IPS-11a (cell line): Measurements from ENCODE around the gene RHBDD1.
"Not testable (repeated sequence)": the region's sequence is repeated elsewhere in the genome, so short reads cannot be mapped to it uniquely, and the experiment has no call there.

Source experiments
- H3K4me3 ChIP-seq: one replicate; pipeline ENCODE4 v1.5.1; 2013; ENCODE audit warnings: low read depth, low read length, control low read depth

RHBDD1 gene

DNA sequence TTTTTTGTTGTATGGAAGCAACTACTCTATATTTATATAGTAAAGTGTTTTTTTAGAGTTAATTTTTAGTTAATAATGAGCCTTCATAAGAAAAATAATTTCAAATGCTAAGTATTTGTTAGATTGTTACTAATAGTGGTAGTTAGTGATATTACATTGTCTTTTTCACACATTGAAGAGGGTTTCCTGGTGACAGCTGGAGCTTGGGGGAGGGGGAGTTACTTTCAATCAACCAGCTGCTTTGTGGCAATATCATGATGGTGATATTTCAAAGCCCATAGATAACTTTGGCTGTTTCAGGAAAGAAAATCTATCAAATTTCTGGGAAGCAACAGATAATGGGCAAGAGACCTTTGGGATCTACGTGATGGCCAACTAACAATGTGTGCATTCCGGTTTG lies 4.1 kb downstream of the RHBDD1 start:
- no peak overlapping the region for H3K4me3 ChIP-seq

DNA sequence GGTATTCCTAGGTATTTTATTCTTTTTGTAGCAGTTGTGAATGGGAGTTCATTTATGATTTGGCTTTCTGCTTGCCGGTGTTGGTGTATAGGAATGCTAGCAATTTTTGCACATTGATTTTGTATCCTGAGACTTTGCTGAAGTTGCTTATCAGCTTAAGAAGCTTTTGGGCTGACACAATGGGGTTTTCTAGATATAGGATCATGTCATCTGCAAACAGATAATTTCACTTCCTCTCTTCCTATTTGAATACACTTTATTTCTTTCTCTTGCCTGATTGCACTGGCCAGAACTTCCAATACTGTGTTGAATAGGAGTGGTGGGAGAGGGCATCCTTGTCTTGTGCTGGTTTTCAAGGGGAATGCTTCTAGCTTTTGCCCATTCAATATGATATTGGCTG lies 7.1 kb downstream of the RHBDD1 start:
- not testable (repeated sequence) for H3K4me3 ChIP-seq

DNA sequence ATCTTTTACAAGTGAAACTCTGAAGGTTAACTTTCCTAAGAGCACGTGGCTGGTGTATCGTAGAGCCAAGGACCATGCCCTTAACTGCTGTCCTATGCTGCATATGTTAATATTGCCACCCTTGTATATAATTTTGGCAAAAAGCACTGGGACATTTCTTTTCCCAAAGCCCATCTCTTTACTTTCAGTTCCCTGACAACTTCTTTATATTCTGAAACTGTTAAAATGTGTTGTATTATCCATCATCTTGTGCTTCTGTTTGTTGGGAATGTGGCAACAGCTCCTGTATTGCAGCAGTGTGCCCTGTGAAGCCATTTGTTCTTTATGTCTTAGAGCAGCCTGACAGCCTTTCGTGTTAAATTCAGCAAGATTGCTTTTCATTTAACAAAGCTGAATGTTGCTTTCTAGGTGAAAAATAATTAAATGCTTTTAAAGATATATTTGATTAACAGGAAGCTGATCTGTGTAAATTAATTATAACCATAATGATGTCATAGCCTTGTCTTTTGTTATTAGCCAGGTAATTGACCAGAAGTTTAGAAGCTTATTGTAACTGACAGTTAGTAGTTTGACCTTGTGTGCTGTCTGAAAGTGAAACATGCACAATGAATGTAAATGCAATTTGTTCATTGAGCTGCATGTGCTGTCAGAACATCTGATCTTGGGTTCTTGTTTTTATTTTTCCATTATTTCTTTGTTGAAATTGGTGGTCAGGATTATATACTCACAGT lies 9.7 kb downstream of the RHBDD1 start:
- no peak overlapping the region for H3K4me3 ChIP-seq

DNA sequence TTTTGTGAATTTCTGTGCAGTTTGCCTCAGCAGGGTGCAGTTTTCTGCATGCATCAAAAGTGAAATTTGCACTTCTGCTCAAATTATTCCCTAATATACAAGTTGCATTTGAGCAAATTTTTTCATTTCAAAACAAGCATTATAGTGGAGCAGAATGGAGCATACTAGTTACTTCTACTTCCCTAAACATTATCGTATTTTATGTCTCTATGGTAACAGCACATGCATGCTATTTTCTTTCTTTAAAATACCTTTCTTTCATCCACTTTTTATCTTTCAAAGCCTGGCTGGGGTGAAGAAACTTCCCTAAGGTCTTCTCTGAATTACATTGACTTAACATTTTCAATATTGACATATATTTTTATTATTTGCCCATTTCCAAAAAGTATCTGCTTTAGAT lies 11.2 kb downstream of the RHBDD1 start:
- no peak overlapping the region for H3K4me3 ChIP-seq

DNA sequence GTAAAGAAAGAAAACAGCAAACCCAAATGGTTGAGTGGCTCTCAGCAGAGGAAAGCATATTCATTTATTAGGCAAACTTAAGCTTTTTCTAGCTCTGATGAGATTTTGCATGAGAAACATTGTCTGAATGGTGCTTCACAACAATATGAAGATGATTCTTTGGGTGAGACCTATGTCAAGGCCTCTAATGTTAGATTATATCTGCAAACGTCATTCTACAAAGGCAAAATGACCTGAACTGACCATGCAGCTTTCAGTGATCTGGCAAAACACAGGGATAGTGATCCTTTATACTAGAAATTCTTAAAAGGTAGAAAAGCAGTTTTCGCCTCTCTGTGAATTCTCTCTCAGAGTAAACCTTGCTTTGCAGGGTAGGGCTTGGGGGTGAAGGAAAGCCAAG lies 11.7 kb downstream of the RHBDD1 start:
- no peak overlapping the region for H3K4me3 ChIP-seq

DNA sequence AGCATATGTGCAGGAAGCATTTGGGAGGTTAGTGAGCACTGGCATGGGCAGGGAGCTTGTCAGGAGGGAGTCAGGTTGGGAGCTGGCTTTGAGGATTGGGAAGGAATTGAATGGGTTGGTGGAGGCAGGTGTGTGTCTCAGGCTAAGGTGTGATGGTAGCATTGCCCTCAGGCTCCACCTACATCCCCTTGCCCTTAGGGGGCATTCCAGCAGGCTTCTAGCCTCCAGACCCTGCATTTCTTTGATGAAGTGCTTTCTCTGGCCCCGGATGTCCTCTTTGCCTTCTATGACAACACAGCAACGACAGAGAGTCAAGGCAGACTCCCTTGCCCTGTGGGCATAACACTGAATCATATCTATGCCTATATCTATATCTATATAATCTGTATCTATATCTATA lies 13.5 kb downstream of the RHBDD1 start:
- no peak overlapping the region for H3K4me3 ChIP-seq

DNA sequence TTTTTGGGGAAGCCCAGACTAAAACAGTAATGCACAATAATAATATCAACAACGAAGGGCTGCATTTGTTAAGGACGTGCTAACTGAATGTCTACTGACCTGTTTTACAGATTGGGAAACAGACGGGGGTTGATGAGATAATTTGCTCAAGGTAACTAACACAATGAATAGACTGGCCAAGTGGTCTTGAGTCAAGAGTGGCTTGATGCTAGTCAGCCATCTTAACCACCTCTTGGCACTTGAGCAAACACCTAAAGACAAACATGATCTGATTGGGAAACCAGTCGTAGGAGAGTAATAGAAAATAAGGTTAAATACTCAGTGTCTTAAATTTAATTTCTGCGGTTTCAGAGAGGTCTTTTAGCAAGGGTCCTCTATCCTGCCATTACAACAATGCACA lies 14.2 kb downstream of the RHBDD1 start:
- no peak overlapping the region for H3K4me3 ChIP-seq

DNA sequence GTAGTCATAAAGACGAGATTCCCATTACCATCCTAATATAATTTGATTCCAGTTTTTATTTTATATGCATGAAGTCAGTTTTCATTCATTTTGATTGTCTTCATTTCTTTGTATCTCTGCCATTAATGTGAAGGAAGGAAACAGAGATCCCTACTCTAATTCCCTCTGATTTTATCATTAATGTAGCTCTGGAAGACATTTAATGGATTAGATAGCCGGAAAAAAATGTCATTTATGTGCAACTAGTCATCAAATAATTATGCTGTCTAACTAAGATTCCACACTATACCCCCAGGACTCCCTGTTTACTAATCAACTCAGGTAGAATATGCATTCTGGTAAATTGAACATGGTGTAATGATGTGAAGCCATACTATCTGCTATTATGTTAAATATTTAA lies 19.9 kb downstream of the RHBDD1 start:
- H3K4me3 ChIP-seq = no peak overlapping the region

DNA sequence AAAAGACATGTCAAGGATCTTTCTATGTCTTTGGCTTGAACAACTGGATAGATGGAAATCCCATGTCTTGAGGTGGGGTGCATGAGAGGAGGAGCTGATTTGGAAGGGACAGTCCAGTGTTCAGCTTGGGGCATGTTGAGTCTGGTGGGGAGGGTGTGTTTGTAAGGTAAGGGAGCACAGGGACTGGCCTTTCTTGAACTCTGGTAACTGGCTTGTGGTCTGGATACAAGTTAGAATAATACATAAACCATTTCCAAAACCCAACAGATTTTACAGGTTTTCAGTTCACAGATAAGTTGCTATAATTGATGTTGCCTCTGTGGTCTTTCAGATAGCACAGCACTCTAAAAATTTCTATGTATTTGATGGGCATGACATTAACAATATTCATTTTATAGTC lies 24.2 kb downstream of the RHBDD1 start:
- no peak overlapping the region for H3K4me3 ChIP-seq

DNA sequence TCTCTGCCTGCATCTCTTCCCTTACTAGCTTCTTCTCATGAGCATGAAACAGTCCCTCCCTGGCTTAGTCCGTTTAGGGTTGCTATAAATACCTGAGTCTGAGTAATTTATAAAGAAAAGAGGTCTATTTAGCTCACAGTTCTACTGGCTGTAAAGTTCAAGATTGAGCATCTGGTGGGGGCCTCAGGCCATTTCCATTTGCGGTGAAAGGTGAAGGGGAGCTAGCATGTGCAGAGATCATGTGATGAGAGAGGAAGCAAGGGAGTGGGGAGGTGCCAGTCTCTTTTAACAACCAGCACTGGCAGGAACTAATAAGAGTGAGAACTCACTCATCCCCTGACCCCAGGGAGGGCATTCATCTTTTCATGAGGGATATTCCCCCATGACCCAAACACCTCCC lies 26.8 kb downstream of the RHBDD1 start:
- H3K4me3 ChIP-seq = no peak overlapping the region

DNA sequence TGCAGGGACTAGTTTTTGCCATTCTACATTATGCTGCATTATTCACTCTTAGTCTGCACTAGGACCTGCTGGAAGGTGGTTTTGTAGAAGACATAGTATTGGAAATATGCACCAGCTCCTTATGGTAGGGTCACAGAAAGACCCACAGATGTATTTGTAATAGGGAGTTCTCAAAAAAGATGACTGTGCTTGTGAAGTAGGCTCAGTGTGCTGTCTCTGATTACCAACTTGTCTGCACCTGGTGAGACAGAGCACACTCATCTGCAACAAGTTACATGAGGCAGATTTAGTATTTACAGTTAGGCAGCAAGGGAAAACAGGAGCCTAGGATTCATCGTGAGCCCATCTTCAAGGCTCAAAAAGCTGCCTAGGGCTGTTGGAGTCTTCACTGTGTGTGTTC lies 29.4 kb downstream of the RHBDD1 start:
- H3K4me3 ChIP-seq = no peak overlapping the region

DNA sequence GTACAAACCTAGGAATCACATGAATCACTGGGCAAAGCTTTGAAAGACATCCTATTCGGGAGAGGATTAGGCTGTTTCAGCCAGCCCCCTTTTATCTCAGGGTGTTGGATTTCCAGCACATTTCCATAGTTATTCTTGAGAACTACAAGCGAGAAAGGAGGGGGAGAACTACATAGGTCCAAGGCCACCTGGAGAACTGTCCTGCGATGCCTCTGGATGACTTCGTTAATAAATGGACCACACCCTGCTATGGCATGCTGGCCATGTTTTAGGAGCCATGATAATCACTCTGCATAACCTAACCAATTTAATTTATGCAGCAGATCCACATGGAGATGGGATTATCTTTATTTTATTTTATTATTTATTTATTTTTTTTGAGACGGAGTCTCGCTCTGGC lies 29.9 kb downstream of the RHBDD1 start:
- no peak overlapping the region for H3K4me3 ChIP-seq

DNA sequence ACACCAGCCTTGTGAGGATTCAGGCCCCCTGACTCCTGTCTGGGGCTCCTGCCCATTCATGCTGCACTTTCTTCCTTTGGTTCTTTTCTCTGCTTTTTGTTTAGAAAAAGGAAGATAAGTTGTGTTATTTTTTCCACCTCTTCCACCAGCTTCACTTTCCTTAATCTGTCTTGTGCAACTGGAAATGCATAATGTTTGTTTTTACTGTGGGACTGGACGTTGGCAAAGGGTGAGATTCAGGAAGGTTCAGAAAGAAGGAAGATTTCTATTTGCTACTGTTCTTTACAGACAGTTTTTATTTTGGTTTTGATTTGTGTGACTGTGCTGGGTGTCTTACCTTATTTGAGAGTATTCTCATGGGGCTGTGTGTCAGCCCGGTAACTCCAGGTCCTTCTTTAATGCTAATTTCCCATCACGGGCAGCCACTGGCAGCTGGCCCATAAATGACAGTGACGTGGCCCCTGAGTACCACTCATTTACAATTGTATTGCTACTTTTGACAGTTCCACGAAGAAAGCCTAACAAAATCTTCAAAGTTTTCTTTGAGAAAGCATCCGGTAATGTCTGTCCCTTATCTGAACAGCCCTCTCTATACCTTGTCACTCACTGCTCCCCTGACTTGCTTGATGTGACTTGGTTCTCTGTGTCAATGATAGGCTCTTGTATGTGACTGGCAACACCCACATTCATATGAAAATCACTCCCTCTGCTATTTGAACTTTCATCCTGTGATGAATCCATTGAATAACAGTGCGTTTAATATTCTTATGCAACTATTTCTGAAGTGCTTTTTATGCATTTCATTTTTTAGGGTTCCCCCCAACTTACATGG lies 32.7 kb downstream of the RHBDD1 start:
- H3K4me3 ChIP-seq = no peak overlapping the region

DNA sequence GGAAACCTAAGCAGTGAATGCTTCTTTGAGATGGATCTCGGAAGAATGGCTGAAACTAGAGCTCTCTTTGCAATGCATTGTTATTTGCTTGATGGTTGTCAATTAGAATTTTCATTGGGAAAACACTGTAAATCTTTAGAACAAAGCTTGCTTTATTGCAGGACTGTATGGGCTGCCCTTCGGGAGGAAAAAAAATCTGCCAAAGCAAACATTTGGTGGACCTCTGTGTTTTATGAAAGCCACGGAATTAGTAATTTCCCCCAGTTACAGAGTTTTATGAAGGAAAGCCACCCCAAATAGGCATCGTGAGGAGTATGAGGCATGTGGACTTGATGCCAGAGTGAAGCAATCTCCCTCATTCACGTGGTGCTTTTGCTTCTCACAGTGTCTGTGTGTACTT lies 33.5 kb downstream of the RHBDD1 start:
- no peak overlapping the region for H3K4me3 ChIP-seq

DNA sequence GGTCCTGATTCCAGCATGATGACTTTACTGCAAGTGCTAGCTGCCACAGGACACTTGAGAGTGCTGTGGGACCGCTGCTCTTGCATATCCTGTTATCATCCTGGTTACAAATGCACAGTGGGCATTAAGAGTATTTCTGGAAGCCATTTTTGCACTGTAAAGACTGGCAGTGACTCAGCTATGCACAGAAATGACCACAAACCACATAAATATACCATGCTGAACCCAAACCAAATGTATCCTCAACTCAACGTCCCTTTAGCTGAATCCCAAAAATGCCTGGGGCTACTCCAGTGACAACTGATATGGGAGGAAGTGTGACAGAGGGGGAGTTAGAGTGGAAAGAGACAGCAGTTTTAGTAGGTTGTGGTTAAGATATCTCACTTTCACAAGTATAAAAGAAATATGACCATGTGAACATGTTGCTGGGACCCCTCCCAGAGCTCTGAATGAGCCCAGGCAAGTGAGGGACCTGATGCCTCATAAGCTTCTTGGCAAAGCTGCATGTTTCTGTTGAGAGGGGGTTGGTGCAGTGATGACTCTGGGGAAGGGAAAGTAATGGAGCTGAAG lies 37.3 kb downstream of the RHBDD1 start:
- H3K4me3 ChIP-seq = no peak overlapping the region

DNA sequence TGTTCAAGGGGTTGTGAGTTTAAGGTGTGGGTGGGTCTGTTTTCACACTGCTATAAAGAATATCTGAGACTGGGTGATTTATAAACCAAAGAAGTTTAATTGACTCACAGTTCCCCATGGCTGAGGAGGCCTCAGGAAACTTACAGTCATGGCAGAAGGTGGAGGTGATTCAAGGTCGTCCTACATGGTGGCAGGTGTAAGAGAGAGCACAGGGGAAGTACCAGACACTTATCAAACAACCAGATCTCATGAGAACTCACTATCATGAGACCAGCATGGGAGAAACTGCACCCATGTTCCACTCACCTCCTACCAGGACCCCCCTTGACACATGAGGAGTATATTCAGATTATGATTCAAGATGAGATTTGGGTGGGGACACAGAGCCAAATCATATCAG lies 38.0 kb downstream of the RHBDD1 start:
- no peak overlapping the region for H3K4me3 ChIP-seq

DNA sequence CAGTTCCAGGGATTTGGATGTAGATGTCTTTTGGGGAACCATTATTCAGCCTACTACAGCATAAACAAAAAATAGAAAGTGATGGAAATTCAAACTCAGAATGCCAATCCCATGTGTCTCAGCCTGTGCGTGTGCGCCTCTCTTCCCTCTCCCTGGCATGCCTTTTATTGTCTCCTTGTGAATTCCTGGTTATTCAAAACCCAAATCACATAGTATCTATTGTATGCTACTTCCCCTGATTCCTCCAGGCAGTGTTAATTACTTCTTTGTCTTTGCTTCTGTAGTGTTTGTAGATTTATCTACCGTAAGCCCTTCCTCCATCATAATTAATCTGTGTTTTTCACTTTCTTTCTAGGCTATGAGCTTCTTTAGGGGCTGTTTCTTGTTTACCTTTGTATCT lies 38.9 kb downstream of the RHBDD1 start:
- H3K4me3 ChIP-seq = no peak overlapping the region

DNA sequence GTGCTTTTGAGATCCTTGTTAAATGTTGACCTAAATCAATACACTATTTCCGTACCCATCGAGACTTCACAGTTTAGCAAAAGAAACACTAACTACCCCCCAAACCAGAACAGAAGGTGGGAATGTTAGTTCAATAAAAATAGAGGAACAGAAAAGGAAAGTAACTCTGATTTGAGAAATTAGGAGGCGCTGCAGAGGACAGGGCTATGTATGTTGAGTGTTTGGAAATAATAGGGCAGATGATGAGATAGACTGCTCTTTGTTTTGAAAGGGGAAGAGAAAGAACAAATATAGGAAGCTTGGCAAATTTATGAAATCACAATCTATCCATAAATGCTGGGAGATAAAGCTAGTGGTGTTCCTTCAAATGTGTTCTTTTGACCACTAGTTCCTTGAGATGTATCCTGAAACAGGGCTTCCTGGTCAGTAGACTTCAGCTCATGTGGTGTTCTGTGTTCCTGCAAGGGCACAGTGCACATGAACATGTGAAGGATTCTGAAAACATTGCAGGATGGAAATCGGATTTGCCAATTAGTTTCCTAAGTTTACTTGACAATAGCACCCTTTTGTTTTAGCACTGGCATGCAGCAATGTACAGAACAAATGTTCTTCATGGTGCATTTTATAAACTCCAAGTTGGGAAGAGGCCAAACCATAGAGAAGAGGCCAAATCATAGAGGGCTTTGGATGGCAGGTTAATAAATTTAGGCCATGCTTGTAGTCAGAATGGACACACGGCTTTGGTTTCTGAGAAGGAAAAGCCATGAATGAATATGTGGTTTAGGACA lies 39.8 kb downstream of the RHBDD1 start:
- no peak overlapping the region for H3K4me3 ChIP-seq

DNA sequence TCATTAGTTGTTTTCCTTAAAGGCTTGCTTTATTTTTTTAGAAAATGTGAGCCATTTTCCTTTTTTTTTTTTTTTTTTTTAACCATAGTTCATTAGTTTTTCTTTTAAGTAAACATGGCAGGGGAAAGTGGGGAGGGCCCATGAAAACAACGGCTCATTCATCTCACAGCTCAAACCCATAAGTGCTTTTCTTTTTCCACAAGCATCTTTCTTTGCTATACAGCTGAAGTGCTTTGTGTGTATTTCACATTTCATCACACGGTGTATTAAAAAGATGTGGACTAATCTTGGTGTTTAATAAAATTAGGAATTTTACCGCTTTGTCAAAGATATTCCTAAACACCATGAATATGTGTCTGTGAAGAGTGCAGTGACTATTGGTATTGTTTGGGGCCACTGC lies 41.6 kb downstream of the RHBDD1 start:
- H3K4me3 ChIP-seq = no peak overlapping the region

DNA sequence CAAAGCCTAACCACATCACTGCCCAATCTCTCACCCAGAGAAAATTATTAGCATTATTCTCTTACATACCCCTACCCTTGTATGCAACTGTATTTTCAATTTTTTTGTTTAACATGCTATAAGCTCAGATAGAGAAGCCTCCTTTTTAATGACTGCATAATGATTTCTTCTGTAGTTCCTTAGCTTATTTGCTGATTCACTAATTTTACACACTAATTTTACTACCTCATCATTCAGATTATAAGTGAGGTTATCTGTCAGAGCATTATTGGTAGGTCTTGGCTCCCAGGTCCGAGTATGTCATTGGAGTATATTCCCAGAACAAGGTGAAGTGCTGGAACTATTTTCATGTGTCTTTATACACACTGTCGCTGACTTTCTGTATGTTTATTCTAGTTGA lies 45.4 kb downstream of the RHBDD1 start:
- H3K4me3 ChIP-seq = no peak overlapping the region

DNA sequence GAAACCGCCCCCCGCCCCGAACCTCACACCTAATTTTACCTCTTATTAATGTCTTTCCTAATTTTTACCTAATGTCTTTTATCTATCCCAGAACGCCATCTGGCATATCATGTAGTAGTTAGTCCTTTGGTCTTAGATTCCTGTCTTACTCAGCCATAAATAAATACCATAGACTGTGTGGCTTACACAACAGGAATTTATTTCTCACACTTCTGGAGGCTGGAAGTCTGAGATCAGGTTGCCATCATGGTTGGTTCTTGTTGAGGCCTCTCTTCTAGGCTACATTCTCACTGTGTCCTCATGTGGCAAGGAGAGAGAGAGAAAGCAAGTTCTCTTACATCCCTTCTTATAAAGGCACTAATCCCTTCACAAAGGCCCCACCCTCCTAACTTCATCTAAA lies 46.8 kb downstream of the RHBDD1 start:
- no peak overlapping the region for H3K4me3 ChIP-seq
